GM12892 (cell line): Measurements from ENCODE around the gene JMJD4.

Experiments used
- POLR2A ChIP-seq: IDR thresholded peaks from 2 replicates; pipeline ENCODE4 v1.6.1; 2011; ENCODE audit warnings: low read depth, low read length, control low read depth
- TAF1 ChIP-seq: IDR thresholded peaks from 2 replicates; pipeline ENCODE4 v1.6.1; 2011; ENCODE audit warnings: low read depth, mild to moderate bottlenecking, control low read depth, low read length, borderline replicate concordance

DNA sequence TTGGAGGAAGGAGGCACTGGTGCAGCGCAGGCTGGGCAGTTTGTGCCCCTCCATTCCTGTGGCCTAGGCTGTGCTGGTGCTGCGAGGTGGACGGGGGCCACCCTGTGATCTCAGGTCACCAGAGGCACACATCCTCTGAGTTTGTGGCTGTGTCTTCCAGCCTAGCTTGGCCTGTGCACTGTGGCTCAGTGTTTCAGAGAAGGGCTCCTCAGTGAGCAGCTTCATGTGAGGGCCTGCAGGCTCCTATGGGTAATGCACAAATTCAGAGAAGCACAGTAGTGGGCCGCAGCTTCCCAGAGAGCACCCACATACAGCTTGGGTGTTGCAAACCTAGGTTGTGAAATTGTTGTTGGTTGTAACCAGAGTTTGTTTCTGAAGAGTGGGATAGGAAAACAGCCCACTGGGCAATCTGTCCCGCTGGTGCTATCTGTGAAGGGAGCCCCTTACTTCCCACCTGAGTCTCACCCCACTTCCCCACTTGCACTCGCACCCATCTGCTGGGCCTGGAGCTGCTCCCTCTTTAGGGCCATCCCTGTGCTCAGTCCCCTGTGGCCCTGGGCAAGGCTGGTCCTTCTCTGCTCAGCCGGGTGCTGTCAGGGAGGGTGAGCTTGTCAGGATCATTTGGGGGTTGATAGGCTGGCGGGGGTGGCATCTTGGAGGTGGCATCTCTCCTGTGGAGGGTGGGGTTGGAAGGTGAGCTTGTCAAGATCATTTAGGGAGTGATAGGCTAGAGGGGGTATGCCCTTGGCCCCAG, 30.3 kb upstream of the JMJD4 start:
- TF ChIP-seq POLR2A (no peak), TAF1 (no peak)
